HK-2 (cell line): Measurements from ENCODE around the gene SRMS.
"Not testable (repeated sequence)": the region's sequence is repeated elsewhere in the genome, so short reads cannot be mapped to it uniquely, and the experiment has no call there.

Experiments
- DNase-seq: peaks from one replicate; pipeline ENCODE4 v3.0.0-alpha.2; 2018; ENCODE audit not compliant: unreplicated experiment

The SRMS gene

DNA sequence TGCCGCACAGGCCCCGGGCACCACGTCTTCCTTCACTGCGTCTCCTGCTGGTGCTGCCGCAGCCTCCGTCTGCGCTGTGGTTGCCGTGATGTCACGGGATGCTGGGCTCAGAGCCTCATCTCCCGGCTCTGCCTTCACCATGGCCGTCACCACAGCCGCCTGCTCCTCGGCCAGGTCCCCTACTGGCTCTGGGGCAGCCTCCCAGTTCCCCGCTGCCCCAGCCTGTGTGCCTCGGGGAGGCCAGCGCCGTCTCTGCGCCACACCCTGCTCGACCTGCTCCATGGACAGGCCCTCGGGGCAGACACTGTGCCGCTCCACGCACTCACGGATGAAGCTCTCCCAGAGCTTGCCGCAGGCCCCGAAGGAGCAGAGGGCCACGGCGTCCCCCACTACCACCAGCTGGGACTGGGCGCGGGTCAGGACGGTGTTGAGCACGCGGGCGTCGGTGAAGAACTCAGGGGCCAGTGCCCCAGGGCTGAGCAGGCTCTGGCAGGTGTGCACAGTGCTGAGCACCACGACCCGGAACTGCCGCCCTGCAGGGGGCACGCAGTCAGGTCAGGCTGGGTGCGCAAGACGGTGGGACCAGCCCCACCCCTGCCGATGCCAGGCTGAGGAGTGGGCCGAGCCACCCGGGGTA is 18.3 kb upstream of the SRMS start:
- no peak for DNase-seq

DNA sequence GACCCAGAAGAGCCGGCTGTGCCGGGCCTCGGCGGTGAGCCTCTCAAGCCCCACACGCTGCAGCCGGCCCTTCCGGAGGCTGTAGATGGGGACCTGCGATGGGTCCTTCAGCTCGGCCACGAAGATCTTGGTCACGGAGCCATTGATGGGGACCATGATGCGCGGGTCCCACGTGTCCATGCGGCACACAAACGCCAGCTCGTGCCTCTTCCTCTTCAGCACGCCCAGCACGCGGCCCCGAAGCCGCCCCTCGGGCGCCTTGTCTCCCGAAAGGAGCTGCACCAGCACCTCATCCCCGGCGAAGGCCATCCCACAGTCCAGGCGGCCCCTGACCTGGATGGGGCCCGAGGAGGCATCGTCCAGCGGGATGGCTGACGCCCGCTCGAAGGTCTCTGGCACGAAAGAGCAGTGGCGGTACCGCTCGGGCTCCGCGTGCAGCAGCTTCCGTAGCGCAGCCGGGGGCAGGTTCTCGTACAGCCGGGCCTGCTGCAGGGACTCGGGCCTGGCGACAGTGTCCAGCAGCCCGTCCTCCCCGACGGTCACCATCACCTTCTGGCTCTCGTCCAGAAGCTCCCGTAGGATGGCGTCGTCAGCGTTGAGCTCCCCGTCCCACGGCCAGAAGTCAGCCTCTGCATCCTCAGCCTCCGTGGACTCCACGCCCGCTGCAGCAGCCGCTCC is 17.6 kb upstream of the SRMS start:
- DNase-seq = no peak

DNA sequence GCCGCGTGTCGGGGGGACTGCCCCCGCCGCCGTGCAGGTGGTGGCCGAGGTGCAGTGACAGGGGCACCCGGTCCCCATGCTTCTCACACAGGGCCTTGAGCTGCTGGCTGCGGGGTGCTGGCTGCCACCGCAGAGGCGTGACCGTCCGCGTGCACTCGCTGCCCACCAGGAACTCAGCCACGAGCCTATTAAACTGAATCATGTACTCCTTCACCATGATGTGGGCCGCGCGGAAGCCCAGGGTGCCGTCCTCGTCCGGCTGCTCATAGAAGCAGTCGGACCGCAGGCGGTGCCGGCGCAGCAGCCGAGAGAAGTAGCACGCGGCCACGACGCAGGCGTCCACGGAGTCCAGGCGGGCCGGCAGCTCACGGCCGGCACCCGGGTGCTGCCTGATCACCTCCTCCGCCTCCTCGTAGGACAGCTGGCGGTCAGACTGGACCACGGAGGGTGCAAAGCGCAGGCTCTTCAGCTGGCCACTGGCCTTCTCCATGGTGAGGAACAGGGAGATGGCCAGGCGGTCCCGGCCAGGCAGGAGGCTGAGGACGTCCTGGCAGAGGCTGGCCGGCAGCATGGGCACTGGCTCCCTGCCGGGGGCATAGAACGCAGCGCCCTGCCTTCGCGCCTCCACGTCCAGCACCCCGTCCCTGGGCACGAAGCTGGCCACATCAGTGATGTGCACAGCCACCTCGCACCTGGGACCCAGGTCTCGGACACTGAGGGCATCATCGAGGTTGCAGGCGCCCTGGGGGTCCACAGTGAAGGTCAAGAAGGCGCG is 16.7 kb upstream of the SRMS start:
- DNase-seq = no peak

DNA sequence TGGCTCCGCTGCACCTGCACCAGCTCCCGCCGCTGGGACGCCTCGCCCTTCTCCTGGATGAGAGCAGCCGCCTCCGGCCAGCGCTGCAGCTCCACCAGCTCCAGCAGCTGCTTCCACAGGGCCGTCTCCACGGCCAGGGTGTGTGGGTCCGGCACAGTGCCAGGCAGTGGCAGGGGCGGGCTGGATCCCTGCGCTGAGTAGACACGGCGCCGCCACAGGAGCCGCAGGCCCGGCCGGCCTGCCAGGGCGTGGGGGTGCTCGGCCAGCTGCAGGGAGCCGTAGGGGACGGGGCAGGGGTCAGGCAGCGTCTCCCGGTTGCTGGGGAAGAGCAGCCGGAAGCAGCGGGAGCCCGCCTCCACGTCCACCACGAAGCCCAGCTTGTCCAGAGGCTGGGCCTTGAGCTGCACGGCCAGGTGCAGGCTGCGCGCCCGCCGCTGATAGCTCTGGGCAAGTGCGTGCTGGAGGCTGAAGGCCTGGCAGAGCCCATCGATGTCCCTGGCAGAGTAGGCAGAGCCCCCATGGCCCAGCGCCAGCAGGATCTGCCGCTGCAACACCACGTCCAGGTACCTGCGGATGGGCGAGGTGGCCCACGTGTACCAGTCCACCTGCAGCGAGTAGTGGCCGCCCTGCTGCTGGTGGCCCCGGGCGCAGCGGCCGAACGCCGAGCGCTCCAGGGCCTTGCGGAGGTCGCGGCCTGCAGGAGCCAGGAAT is 15.8 kb upstream of the SRMS start:
- no peak for DNase-seq

DNA sequence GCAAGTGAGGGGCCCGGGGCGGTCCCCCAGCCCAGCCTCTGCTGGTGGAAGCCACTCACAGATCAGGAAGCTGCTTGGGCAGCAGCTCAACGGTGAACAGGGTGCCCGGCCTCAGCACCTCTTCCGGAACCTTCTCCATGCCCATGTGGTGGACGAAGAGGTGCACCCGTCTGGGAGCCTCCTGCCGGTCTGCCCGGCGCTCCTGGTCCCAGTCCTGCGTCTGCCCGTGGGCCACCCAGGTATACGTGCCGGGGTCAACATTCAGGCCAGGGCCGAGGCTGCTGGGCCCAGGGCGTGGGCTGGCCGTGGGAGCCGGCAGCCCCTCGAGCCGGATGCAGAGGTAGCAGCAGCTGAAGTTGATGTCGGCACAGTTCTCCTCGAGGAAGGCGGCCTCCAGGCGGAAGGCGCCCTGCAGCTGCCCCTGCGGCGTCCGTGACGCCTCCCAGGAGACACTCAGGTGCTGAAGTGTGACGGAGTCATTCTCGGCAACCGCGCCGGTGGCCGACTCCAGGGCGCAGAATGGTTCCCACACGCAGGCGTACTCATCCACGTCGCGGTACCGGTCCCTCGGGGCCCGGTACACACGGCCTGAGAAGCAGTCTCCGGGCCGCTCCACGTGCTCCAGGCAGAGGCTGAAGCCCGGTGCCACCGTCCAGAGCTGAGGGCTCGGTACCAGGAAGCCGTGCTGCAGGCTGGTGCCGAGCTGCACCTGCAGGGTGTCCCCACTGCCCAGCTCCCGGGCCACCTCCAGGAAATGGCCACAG is 15.1 kb upstream of the SRMS start:
- no peak for DNase-seq

DNA sequence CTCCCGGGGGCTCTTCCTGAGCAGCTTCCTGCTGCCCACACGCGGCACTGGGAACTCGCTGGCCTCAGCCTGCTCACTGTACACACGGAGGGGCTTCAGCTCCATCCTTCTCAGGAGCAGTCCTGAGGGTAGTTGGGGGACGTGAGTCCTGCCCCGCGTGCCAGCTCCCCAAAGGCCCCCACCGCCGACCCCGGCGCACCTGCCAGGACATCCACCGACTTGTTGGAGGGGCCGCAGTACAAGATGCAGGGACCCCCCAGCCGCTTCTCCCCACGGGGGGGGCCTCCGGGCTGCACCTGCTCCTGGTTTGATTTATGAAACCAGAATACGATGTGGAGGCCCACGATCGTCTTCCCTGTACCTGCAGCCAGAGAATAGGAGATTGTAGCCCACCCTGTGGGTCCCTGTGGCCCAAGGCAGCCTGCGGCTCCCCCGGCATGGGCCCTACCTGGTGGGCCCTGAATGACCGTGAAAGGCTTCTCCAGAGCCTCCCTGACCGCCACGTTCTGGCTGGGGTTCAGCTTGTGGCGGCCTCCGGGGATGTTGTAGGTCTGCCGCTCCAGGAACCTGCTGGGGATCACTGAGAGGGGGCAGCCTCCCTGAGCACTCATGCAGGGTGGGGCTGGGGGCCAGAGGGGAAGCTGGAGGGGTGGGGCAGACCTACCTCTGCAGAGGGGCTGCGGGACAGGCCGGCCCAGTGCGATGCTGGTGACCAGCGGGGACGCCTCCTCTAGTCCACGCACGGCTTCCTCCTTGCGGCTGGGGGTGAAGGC is 14.3 kb upstream of the SRMS start:
- no peak for DNase-seq

DNA sequence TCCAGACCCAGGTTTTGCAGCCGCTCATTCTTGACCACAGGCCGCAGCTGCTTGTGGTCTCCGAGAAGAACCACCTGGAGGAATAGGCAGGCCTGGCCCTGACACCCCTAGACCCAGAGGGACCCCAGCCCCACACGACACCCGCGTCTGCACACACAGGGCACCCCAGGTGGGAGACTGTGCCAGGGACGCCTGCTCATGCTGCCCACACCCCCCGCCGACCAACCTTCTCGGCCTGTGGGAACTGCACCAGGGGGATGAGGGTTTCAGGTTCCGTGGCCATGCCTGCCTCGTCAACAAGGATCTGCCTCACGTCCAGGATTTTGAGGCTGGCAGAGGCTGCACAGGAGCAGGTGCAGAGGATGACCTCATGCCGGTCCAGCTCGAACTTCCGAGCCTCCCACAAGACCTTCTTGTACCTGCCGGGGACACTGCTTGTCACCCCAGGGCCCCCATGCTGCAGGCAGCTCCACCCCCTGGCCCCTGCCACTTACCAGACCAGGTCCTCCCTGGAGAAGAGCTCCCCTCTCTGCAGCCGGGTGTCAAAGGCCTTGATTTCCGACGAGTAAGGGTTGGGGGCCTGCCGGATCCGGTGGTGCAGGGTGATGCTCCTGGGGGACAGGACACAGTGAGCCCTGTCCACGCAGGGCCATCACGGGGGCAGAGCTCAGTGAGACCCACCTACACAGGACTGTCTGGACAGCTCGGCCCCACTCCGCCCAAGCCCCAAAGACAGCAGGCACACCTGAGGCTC is 13.5 kb upstream of the SRMS start:
- DNase-seq = no peak

DNA sequence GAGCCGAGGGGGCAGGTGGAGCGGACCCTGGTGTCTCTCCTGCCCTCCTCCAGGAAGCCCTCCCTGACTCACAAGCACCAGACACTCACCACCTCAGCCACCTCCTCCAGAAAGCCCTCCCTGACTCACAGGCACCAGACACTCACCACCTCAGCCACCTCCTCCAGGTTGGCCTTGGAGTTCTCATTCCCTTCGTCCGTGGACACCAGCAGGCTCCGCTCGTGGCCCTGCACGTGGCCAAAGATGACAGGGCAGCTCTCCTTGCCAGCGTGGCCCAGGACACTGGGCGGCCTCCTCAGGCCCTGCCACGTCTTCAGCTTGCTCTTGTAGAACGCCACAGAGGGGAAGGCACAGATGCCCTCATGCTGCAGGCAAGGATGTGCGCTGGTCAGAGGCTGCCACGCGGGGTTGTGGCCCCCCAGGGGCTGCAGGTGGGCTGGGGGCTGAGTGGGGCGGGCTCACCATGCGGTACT is 12.8 kb upstream of the SRMS start:
- DNase-seq = no peak

DNA sequence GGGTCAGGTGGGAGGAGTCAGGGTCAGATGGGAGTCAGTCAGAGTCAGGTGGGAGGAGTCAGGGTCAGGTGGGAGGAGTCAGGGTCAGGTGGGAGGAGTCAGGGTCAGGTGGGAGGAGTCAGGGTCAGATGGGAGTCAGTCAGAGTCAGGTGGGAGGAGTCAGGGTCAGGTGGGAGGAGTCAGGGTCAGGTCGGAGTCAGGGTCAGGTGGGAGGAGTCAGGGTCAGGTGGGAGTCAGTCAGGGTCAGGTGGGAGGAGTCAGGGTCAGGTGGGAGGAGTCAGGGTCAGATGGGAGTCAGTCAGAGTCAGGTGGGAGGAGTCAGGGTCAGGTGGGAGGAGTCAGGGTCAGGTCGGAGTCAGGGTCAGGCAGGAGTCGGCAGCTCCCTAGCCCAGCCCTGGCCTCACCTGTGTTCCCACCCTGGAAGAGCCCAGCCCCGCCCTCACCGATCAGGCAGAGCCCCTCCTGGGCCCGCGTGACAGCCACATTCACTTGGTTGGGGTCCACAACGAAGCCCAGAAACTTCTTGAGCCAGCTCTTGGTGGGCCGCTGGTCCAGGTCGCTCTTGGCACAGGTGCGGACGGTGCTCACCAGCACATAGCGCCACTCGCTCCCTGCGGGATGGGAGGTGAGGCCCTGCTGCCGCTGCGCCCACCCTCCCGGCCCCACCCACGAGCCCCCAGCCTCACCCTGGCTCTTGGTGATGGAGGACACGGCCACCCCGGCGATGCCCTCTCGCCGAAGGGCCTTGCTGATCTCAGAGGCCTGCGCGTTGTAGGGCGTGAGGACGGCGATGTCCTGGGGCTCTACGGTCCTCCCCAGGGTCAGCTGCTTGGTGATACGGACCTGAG is 12.2 kb upstream of the SRMS start:
- DNase-seq = not testable (repeated sequence)

DNA sequence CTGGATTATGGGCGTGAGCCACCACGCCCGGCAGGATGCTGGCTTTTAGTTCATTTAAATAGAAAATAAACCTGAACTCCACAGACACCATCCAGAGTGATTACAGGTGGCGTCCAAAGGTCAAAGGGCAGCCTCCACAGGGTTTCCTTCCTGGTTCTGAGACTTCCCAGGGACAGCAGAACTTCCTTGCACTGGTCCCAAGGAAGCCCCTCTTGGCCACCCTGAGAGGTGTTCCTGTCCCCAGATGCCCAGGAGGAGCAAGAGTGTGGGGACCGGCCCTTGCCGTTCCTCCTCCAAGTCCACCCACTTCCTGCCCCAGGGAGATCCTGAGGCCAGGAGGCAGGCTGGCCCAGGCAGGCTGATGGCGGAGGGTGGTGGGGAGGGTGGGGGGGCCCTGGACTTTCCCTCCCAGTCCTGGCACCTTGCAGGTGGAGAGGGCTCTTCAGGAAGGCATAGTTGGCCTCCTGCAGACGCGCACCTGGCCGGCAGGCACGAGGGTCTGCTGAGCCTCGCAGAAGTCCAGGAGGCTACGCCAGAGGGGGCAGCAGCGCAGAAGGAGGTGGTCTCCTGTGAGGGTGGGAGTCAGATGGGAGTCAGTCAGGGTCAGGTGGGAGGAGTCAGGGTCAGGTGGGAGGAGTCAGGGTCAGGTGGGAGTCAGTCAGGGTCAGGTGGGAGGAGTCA is 11.4 kb upstream of the SRMS start:
- DNase-seq = no peak

DNA sequence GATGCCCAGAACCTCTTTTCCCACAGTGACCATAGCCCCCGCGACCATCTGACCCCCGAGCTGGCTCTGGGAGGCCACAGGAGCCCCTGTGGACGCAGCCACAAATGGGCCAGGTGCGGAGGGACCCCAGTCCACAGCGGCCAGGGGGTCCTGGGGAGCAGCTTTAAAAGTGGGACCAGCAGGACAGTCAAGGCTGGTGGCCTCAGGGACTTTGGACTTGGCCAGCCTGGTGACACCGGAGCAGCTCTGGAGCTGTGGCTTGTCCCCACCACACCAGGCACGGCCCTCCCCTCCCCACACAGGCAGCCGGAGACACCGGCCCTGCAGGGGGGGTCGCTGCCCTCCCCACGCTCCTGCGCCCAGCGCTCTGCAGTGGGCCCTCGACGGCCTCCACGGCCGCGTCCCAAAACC is 9.9 kb upstream of the SRMS start:
- DNase-seq = no peak

DNA sequence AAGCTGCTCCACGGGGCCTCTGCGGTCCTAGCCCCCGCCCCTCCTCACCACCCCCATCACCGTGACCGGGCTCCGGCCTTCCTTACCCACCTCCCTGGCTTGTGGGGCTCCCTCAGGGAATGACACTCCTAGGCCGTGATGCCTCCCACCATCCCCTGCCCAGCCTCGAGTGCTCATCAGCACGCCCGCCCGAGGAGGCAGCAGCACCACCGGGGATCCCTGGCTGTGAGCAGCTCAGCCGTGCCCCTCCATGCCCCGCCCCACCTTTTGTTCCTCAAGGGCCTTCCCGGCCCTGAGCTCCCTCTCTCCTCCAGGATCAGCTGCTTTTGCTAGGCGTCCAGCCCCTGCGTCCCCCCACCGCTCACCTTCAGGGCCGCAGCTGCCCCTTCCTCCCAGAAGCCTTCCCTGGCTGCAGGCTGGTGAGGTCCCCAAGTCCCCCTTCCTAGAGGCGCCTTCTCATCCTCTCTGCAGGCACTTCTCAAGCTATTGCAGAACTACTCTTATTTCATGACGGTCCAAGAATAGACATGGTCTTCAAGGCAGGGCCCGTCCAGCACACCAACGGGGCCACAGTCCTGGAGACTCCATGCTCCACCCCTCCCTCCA is 9.4 kb upstream of the SRMS start:
- DNase-seq = no peak

DNA sequence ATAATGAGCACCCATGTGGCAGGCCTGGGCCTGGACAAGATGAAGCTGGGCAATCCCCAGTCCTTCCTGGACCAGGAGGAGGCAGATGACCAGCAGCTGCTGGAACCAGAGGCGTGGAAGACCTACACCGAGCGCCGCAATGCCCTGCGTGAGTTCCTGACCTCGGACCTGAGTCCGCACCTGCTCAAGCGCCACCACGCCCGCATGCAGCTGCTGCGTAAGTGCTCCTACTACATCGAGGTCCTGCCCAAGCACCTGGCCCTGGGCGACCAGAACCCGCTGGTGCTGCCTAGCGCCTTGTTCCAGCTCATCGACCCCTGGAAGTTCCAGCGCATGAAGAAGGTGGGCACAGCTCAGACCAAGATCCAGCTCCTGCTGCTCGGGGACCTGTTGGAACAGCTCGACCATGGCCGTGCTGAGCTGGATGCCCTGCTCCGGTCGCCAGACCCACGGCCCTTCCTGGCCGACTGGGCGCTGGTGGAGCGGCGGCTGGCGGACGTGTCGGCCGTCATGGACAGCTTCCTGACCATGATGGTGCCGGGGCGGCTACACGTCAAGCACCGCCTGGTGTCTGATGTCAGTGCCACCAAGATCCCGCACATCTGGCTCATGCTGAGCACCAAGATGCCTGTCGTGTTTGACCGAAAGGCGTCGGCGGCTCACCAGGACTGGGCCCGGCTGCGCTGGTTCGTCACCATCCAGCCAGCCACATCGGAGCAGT is 8.3 kb upstream of the SRMS start:
- DNase-seq = no peak

DNA sequence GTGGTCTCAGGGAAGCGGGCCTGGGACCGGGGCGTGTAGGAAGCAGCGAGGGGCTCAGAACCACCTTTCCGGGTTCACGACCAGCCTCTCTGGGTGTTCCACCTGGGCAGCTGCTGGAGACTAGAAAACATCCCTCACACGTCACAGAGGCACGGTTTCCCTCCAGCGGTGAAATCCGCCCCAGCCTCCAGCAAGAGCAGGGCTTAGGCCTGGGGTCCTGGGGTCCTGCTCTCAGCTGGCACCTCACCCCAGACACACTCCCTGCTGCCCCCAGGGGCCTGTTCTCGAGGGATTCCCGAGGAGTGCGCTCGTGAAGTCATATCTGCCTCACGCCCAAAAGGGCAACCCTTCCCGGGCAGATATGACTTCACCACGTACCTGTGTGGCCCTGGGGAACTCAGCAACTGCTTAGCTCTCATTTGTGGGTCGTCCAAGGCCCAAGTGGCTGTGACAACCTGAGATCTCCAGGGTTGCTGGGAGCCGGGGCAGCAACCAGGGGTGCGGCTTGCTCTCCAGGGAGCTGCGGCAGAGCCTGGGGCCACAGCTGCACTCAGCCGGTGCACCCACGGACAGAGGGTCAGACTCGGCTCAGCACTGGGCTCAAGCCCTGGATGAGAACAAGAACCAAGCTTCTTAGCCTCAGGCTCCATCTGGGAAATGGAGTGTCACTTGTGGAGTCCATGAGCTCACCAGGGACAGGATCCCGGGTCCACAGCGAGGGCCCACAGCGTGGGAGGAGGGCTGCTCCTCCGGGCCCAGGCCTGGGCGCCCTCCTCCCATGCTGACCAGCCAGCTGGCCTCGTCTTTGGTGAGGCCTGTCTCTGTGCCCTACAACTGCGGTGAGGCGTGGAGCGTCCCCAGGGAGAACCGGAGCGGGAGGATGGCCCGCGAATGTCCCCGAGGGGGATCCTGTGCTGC is 7.1 kb upstream of the SRMS start:
- DNase-seq = no peak

DNA sequence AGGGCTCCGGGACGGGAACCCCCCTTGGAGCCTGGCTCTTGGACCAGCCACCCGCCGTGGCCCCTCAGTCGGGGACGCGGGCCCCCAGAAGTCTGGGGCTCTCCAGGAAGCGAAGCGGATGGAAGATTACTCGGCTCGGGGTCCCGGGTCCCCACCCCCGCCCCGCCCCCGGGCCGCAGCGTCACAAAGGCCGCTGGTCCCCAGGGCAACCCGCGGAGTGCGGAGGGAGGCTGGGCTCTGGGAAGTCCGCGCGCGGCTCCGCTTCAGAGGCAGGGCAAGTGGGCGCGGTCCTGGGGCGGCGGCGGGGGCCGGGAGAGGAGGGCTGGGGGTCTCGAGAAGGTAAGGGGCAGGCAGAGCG is 6.4 kb upstream of the SRMS start, which contains the start of gene FNDC11:
TSS of gene FNDC11 (plus strand) at position 227 of the 358 bp plus-strand sequence. CDS start 1,505 bp downstream, outside the sequence.
- peak; percentile 59 for DNase-seq

DNA sequence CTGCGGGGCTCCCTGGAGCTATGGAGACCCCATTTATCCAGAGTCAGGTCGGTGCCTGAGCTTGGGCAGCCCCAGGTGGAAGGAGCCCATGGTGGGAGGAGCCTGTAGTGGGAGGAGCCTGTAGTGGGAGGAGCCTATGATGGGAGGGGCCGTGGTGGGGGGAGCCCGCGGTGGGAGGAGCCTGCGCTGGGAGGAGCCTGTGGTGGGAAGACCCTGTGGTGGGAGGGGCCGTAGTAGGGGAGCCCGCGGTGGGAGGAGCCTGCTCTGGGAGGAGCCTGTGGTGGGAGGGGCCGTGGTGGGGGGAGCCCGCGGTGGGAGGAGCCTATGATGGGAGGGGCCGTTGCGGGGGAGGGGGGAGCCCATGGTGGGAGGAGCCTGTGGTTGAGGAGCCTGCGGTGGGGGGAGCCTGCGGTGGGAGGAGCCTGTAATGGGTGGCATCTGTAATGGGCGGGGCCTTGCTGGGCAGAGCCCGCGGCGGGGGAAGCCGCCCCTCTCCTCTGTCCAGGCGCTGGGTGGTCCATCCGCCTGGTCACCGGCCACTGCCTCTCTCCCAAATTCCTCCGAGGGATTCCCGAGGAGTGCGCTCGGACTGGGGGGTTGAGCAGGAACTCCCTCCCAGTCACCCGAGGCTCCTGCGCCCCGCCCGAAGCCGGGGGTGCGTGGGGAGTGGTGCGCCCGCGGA is 5.8 kb upstream of the SRMS start:
- DNase-seq = peak; percentile 91
